ENCODE measurements around the gene MAN2A2.

Gene MAN2A2

DNA sequence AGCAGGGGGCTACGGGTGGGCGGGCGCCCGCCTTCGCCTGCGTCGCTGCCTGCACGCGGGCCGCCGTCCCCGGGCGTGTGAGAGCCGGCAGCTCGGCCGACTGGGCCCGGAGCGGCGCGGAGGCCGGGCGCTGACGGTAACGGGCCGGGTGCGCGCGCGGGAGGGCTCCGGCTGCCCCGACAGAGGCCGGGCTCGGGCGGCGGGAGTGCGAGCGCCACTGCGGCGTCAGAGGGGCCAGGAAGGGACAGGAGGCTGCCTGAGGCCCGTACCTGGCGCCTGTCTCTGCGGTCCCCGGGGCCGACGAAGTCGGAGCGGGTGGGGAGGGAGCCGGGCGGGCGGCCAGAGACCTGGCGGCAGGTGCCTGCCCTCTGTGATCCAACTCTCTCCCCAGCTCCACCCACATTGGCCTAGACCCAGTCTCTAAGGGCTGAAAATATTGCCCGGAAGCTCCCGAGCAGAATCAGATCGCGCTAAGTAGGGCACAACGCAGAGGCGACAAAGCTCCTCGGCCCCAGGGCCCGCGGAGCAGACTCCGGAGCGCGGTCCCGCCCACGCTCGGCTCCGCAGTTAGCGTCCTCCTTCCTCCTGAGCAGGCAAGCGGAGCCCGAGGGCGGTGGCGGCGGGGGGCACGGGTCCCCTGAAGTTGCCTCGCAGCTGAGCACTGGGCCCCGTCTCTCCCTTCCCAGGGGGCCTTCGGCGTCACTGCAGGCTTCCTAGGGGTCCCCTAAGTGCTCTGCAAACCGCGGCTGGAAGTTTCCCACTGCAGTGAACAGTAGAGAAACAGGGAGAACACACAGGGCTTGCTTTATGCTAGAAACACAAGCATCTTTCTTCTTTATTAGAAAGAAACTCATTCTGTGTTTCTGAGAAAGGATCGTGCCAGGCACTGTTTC lies at the start of gene MAN2A2:
Gene MAN2A2 (plus strand): TSS at position 463 of the 893 bp plus-strand sequence. CDS start 906 bp downstream, outside the sequence.
- peak; percentile 52 for DNase-seq (ENCODE audit: low read depth)

DNA sequence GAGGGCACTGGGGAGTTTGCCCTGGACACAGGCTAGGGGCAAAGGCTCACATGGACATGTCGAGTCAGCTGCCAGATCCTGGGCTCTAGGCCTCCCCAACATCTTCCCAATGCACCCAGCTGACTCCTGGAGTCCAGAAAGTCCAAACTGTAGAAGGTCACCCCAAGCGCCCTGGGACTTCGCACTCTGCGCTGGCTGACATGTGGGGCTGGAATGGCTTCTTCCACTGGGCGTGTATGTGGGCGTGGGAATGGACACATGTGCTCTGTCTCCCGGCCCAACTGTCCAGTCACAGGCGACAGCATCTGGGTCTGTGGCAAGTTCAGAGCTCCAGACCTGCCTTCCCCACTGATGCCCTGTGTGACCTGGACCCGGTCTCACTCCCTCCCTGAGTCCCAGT lies 48.0 kb upstream of the MAN2A2 start:
- DNase-seq (ENCODE audit: low read depth), result no peak

- DNase-seq (ENCODE audit: low read depth), result no peak
Observed at GRCh38 chr15:90857337-90857736, 45.8 kb upstream of the MAN2A2 start.

DNA sequence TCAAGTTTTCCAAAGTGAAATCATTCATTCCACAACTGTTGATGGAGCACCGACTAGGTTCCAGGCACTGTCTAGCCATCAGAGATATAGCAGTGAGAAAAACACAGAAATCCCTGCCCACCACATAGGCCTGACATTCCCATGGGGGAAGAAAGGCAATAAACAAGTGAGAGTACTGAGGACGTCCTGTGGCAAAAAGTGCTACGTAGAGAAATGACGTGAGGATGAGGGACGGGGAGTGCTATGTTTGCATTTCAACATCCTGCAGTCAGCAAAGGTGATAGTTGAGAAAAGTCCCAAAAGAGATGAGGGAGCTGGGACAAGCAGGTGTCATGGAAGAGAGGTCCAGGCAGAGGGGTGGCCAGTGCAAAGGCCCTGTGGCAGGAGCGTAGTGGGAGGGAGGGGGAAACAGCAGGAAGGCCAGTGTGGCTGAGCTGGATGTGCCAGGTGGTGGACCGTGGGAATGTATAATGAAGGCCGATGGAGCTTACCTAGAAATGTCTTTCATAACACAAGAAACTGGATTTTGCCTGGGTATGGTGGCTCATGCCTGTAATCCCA lies 45.1 kb upstream of the MAN2A2 start:
- no peak for DNase-seq (ENCODE audit: low read depth)

DNA sequence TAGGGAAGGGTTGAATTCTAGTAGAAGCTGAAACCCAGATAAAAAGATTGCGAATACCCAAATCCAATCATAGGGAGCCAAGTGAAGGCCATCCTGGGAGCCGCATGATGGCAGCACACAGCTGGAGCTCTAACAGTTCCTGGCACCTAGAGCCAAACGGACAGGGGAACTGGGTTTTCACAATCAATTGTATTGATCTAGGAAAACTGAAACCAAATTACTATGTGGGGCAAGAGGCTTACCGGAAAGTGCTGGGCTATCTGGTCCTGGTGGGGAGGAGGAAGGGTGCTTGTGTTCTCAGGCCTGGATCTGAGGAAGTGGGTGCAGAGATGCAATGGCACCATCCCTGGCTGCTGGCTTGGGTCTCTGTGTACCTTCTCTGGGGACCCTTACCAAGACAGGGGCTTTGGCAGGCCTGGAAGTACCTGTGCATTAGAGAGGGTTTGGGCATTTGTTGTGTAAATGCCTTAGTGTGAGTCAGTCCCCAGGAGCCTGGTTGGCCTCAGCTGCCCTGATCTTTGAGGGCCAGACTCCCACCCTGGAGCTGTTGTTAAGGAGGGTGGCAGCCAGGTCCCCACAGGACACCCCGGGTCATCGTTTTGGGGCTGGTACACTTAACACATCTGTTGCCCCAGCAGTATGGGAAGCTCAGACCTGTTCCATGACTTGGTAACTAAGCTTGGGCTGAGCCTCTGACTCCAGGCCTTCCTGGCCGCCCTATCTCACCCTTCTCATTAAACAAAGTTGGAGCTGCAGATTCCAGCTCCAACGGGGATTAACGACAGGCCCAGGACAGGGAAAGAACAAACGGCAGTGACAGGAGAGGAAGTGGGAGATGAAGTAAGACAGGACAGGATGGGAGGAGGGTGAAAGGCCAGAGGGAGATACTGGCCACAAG lies 43.6 kb upstream of the MAN2A2 start:
- no peak for DNase-seq (ENCODE audit: low read depth)

GRCh38 chr15:90860450-90860849 lies 42.7 kb upstream of the MAN2A2 start:
- DNase-seq (ENCODE audit: low read depth), result no peak

GRCh38 chr15:90860942-90861675 lies 42.0 kb upstream of the MAN2A2 start:
- no peak for DNase-seq (ENCODE audit: low read depth)

GRCh38 chr15:90862487-90862886 lies 40.6 kb upstream of the MAN2A2 start:
- DNase-seq (ENCODE audit: low read depth), result no peak

GRCh38 chr15:90862964-90863778 lies 39.9 kb upstream of the MAN2A2 start:
- DNase-seq (ENCODE audit: low read depth), result no peak

DNA sequence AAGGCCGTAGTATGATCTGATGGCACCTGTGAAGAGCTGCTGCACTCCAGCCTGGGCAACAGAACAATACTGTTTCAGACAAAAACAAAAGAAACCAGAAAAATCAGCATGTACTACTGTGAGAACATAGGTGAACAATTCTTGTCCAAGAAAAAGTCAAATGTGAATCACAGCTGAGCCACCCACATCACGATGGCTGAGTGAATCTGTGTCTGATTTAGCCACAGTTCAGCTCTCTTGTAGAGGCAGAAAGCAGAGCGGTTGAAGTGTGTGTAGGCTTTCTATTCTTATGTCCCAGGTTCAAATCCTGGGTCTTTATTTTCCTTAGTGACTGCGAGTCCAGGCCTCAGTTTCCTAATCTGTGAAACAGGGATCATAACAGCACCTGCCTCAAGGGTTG lies 39.1 kb upstream of the MAN2A2 start:
- no peak for DNase-seq (ENCODE audit: low read depth)

DNA sequence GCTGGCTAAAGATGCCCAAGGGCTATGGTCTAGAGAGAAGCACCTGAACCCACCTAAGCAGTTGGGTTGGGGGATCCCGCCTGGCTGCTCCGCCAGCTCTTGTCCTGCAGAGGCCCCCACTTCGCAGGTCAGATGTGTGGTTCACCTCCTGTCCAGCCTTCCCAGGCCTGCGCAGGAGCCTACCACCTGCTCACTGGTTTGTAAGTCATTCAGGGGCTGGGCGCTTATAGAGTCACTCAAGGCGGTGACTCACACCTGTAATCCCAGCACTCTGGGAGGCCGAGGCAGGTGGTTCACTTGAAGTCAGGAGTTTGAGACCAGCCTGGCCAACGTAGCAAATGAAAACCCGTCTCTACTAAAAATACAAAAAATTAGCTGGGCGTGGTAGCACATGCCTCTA lies 38.6 kb upstream of the MAN2A2 start:
- no peak for DNase-seq (ENCODE audit: low read depth)

GRCh38 chr15:90865702-90866101 lies 37.4 kb upstream of the MAN2A2 start:
- DNase-seq (ENCODE audit: low read depth), result no peak

DNA sequence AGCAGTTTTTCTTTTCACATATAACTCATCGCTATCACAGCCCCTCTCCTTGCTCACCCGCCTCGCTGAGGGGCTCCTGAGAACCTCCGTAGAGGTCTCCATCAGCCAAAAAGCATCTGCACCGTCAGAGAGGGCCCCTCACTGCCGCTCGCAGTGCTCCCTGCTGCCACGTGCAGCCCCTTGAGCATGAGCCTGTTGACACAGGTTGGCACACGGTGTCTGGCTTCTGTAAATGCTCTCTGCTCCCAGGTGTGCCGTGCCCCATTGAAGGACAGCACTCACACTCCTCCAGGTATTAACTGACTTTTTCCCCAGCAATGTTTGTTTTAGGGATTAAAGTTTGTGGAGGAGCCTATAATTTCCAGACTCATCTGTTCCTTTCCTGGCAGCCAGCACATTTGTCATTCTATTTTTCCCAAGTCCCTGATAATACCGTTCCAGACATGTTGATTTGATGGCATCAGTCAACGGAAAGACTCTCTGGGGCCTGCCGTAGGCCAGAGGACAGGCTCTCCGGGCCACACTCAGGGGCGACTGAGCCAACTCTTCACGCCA lies 36.9 kb upstream of the MAN2A2 start:
- no peak for DNase-seq (ENCODE audit: low read depth)

- DNase-seq (ENCODE audit: low read depth), result no peak
Observed at GRCh38 chr15:90866800-90867199, 36.3 kb upstream of the MAN2A2 start.

DNA sequence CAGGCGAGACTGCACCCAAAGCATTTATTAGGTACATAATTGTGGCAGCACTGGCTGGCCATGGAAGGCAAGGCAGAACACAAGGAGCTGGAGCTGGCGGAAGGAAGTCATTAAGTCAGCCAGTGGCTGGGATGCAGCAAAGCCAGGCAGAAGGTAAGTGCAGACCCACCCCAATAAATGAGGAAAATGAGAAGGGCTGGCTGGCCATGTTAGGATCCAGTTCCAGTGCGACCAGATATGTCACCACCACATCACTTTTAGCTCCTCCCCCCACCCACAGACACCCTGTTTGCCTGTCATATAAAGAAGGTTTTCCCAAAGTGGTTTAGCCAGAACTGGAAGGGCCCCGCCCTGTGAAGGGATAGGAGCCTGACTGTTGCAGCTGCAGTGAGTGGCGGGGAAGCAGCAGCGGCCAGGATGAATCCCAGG lies 34.8 kb upstream of the MAN2A2 start, which contains the start of gene FURIN:
Gene FURIN (plus strand): TSS at position 328 of the 429 bp plus-strand sequence. CDS start 7,153 bp downstream, outside the sequence.
- DNase-seq (ENCODE audit: low read depth), result no peak

DNA sequence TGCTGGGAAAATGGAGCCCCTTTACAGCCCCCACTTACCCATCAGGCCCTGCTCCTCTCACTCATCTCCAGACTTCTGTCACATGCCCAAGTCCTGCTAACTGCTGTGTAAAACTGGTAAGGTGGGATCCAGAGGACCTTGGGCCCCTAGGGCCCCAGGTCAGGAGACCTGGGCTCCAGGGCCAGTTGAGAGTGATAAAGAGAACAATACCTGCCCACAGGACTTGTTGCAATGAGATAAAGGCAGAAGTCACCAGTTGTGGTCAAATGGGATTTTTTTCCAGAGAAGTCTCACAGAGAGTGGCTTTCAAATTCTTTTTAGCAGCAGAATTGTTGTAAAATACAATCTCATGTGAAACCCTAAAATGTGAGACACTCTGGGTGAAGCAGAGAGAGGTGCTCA lies 34.0 kb upstream of the MAN2A2 start:
- DNase-seq (ENCODE audit: low read depth), result no peak

DNA sequence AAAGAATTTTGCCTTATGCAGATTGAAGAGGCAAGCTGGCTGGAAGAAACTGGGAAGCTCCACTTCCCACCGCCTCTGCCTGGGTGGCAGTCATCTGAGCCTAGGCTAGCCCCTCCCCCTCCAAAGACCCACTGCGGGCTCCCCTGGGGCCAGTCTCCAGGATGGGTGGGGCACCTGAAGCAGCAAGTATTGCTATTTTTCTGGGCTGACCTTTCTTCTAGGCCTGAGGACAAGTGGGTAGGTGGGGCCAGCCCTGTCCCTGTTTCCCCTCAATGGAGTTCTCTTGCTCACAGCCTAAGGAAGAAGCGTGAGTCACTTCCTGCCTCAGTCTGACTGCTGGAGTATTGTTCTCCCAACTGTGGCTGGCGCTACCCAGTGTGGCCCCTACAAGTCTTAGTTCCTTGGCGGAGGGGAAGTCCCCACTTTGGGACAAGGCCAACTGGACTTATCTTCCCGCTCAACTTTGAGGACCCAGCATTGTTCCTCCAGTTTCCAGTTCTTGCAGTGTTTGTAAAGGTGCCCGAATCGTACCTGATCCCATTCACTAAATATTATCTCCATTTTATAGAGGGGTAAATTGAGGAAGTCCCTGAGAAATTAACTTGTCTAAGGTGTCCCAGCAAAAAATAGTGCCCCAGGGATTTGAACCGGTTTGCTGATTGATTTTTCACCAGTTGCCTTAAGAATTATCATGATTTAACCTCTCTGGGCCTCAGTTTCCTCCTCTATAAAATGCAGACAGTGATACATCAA lies 33.3 kb upstream of the MAN2A2 start:
- no peak for DNase-seq (ENCODE audit: low read depth)

GRCh38 chr15:90870354-90871138 lies 32.6 kb upstream of the MAN2A2 start:
- DNase-seq (ENCODE audit: low read depth), result no peak

- DNase-seq (ENCODE audit: low read depth), result no peak
Observed at GRCh38 chr15:90871139-90871715, 31.9 kb upstream of the MAN2A2 start.

All from stimulated activated CD8-positive, alpha-beta memory T cell treated with anti-CD3 and anti-CD28 coated beads, Interleukin-12 subunit alpha, Interleukin-12 subunit beta, amount 100 ng/mL, for 1 hour (primary cell).